ENCODE data around the gene RGPD6.
"Not testable (repeated sequence)": the region's sequence is repeated elsewhere in the genome, so short reads cannot be mapped to it uniquely, and the experiment has no call there.

RGPD6 gene

GRCh38 chr2:110481200-110481599 lies 95.8 kb downstream of the RGPD6 start:
- DNase-seq (ENCODE audit: low read depth in 2 of 2), result not testable (repeated sequence)

GRCh38 chr2:110480084-110480483 lies 96.9 kb downstream of the RGPD6 start:
- DNase-seq (ENCODE audit: low read depth in 2 of 2), result not testable (repeated sequence)

- DNase-seq (ENCODE audit: low read depth in 2 of 2), result not testable (repeated sequence)
These were observed 99.7 kb downstream of the RGPD6 start for GRCh38 chr2:110477370-110477769.

DNA sequence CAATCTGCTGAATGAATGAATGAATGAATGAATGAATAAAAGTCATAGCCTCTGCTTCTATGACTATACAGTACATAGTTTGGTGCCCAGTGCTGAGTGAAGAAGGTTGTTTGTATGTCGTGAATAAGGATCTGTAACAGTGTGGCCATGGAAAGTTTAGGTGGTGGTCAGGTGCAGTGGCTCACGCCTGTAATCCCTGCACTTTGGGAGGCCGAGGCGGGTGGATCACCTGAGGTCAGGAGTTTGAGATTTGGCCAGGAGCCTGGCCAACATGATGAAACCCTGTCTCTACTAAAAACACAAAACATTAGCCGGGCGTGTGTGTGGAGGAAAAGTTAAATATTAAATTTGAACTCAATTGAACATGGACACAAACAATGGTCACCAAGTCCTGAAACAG lies 100.1 kb downstream of the RGPD6 start:
- DNase-seq (ENCODE audit: low read depth in 2 of 2), result not testable (repeated sequence)

DNA sequence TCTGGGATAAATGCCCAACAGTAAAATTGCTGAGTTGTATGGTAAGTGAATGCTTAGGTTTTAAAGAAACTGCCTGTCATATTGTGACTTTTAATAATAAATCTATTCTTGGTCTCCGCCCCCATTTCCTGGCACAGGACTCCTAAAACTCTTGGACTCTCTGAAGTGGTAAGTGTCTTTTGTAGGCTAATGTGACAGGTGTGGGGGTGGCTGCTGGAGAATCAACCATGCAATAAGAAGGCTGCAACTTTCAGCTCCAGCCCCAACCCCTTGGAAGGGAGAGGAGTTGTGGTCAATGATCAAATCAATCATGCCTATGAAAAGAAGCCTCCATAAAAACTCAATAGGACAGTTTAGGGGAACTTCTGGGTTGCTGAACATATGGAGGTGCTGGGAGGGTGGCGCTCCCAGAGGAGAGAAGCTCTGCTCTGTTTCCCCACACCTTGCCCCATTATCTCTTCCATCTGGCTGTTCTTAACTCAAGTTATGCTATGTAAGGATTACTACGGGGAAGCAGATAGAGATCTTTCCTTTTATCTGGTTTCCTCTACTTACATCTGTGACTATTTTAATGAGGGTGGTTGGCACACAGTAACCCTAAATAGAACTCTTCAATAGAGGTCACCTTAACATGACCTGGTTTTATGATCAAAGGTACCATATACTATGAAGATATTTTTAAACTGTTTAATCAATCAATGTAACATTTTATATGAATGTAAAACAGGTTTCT lies 101.2 kb downstream of the RGPD6 start:
- DNase-seq (ENCODE audit: low read depth in 2 of 2), result not testable (repeated sequence)

DNA sequence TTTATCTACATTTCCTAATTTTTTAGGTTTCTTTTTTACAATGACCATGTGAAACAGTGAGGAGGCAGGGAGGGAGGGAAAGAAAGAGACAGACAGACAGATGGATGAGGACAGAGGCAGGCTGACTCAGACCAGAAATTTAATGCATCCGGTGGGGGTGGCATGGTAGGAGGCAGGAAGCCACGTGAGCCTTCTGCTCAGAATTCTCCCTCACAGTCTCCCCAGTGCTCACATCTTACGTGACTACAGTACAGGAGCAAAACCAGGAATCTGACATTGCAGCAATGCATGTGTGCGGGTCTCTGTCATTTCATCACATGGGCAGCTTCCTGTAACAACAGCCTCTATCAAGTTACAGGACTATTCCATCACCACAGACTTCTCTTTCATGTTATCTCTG lies 102.1 kb downstream of the RGPD6 start:
- DNase-seq (ENCODE audit: low read depth in 2 of 2), result not testable (repeated sequence)

GRCh38 chr2:110473059-110473358 lies 104.0 kb downstream of the RGPD6 start:
- DNase-seq (ENCODE audit: low read depth in 2 of 2), result not testable (repeated sequence)

DNA sequence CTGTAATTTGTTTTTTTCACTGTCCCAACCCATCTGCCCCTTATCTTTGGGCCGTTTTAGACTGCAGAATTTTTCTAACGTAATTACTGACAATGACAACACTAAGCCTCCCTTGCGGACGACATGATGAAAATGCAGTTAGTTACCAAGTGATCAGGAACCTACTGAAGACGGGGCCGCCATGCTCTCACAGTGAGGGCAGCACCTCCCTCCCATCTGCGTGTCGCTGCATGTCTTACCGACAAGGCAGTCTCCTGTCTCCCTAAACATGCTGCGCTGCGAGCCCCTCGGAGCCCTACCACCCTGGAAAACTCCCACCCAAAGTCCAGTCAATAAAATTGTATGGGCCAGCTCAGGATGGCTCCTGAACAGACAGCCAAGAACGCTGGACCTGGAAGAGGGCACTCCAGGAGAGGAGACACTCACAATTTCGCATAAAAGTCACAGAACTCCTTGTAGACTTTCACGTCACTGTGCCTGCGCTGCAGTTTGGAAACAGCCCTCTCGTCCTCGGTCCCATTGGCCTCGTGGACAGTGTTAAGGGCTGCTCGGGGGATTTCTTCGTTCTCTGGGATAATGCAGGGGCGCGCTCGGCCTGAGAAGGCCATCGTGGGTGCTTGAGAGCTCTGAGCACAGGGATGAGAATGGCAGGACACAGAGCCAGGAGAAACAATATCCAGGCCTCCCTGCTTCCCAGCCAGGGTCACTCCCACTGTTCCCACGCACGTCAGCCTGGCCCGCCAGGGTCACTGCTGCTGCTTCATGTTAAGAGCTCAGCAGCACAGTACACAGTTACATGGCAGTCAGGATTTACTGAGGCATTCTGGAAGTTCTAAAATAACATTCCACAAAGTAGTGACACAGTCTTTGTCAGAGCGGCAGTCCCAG lies 104.6 kb downstream of the RGPD6 start, which contains the start of gene LIMS4:
LIMS4 (minus strand) TSS at position 646 of the 888 bp plus-strand sequence; CDS start at position 608, 38 bp downstream.
- not testable (repeated sequence) for DNase-seq (ENCODE audit: low read depth in 2 of 2)

DNA sequence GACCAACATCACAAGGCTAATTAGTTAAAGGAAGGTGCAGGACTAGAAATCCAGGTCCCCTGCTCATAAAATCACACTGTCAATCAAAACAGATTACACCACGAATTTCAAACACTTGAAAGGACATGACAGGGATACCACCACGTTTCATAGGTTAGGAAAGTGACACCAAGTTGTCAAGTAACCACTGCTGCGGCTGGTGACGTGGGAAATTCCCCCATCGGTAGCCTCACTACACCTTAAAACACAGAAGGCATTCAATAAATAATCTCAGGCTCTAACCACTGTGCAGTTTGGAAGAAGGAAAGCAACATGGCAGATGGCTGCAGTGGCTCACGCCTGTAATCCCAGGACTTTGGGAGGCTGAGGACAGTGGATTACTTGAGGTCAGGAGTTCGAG lies 108.1 kb downstream of the RGPD6 start:
- DNase-seq (ENCODE audit: low read depth in 2 of 2), result not testable (repeated sequence)

DNA sequence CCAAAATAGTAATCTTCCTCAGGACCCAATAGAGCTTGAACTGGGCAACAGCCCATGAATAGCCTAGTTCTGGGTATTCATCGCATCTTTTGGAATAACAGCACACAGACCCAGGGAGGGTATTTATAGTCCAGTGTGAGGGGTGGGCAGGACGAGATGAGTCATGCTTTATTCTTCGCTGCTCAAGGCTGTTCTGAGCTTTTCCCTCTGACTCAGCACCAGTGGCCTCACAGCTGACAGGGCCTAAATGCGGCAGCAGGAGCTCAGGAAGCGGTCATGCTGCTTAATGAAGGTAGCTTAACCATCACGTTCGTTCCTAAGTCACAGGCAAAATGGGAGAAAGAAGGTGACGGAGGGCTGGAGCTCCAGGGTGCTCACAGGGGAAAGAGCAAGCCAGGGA lies 111.7 kb downstream of the RGPD6 start:
- DNase-seq (ENCODE audit: low read depth in 2 of 2), result not testable (repeated sequence)

Data from activated CD8-positive, alpha-beta memory T cell treated with anti-CD3 and anti-CD28 coated beads for 4 hours (primary cell).